Measurements from ENCODE around the gene RAB27A. TPM values are rescaled to one million over a fixed set of nuclear protein-coding genes. Genes with fewer than 3 reads are reported as not detected.

Gene RAB27A
- total and polyA plus RNA-seq, 10 of the 15 experiments (the other 5 are each of a cell fraction or from before 2014, with no cell fraction given), result 13.3 to 139 (median 35.2) TPM

GRCh38 chr15:55240125-55240760 is 49.4 kb downstream of the RAB27A start (continued):
- TF ChIP-seq MLLT1 (IDR thresholded peaks at IDR 0.05) (no peak), NR2C1 (IDR thresholded peaks at IDR 0.05) (no peak), EED (IDR thresholded peaks at IDR 0.05; ENCODE audit: low read depth) (no peak), RFX5 (IDR thresholded peaks at IDR 0.05; ENCODE audit: low read depth, low read length) (no peak), ZBED1 (IDR thresholded peaks at IDR 0.05; ENCODE audit: borderline replicate concordance) (no peak), KAT2A (conservative IDR thresholded peaks at IDR 0.05; ENCODE audit: control insufficient read depth, low read depth, low read length) (no peak), ZNF274 (IDR thresholded peaks at IDR 0.05; ENCODE audit: insufficient read depth, insufficient read length) (no peak), WRNIP1 (IDR thresholded peaks at IDR 0.05; ENCODE audit: borderline replicate concordance, low read depth, low read length) (no peak)

DNA sequence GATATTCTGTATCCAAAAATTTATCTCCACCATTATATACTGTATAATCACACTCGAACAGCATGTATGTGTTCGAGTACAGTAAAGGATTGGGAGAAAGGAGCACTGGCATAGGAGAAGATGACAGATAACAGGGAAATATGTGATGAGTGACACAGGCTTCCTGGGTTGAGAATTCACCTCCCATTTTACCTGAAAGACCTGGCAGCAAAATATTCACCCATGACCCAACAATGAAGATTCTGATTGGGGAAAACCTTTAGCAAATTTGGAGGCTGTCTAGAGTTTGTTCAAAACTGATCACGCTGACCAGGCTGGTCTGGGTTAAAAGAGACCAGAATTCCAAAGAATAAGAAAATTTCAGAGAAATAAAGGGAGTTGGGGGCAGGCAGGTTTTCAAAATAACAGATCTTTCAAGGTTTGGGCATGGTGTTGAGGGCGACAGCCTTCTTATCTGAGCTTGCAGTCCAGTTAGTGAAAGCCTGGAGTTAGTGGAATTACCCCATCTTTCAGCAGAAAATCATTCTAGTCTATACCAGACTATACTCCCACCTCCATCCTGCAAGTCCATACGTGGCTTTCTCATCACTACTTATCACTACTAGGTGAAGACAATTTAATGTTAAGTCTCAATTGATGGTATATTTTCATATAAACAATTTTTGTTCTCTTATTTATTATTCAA is 50.0 kb downstream of the RAB27A start:
- Histone ChIP-seq H3K4me2 (ENCODE audit: control insufficient read depth, insufficient read depth) (no peak overlapping the region), H3K79me2 (ENCODE audit: control insufficient read depth, insufficient read depth, low read length) (no peaks in the 10 kb centered on the region), H3K27me3 (replicated peaks in 1 of 2; ENCODE audit: control insufficient read depth in 2 of 2, insufficient read depth in 2 of 2, low read length in 1 of 2) (no peaks in the 10 kb centered on the region), H2AFZ (ENCODE audit: control insufficient read depth, low read depth, low read length) (no peak overlapping the region), H3K4me1 (ENCODE audit: control insufficient read depth, insufficient read depth, low read length) (no peaks in the 10 kb centered on the region), H3K9me3 (replicated peaks; ENCODE audit: control insufficient read depth, insufficient read depth, low read length) (no peaks in the 10 kb centered on the region), H3K27ac (ENCODE audit: control insufficient read depth, insufficient read depth) (no peak overlapping the region), H3K36me3 (ENCODE audit: control insufficient read depth in 2 of 2, insufficient read depth in 2 of 2, low read length in 1 of 2) (peaks cover 0 to 1% of the 10 kb centered on the region in 2 experiments; a peak in 2 of 4 replicates), H3K9ac (ENCODE audit: control insufficient read depth, insufficient read depth, low read length) (no peak overlapping the region), H4K20me1 (ENCODE audit: control insufficient read depth, insufficient read depth) (no peaks in the 10 kb centered on the region), H3K4me3 (no peak overlapping the region)
- DNase-seq (ENCODE audit: low read depth, low spot score) (no peak), FAIRE-seq (no peak), ATAC-seq (no peak)
- CTCF ChIA-PET, result no interaction called here
- 92% methylated on average over 5 of the region's 5 CpGs for WGBS (ENCODE audit: insufficient coverage, insufficient replicate concordance, low lambda C conversion rate, missing lambda C conversion rate)
- BruUV-seq (replicated peaks), result no TSS peak
- SMC1A ChIA-PET (ENCODE audit: uncharacterized antibody, unreplicated experiment), result interaction anchor here (1.9 kb wide), 1 partner anchor 11 kb away, joined by 9 read pairs; no protein-coding TSS in a partner anchor
- POLR2A ChIA-PET, result no interaction called here
- intact Hi-C loops (cut with micrococcal nuclease; ENCODE audit: unreplicated experiment) (no loop called here), in situ Hi-C loops (cut with MboI) (no loop called here)
- RAD21 ChIA-PET (ENCODE audit: unreplicated experiment), result no interaction called here
- TF ChIP-seq SP1 (IDR thresholded peaks at IDR 0.05; ENCODE audit: low read depth, low read length) (no peak), HDGF (IDR thresholded peaks at IDR 0.05) (no peak), ASH2L (IDR thresholded peaks at IDR 0.05; ENCODE audit: borderline replicate concordance, low read depth) (no peak), CREM (IDR thresholded peaks at IDR 0.05; ENCODE audit: low read depth) (no peak), POLR2AphosphoS5 (IDR thresholded peaks at IDR 0.05; ENCODE audit: low read length) (no peak), SRF (IDR thresholded peaks at IDR 0.05; ENCODE audit: low read depth in 2 of 2, low read length in 2 of 2) (no peak), RELB (IDR thresholded peaks at IDR 0.05; ENCODE audit: low read depth) (no peak), ETV6 (conservative IDR thresholded peaks at IDR 0.05 in 1 of 2, IDR thresholded peaks at IDR 0.05 in 1 of 2; ENCODE audit: borderline replicate concordance in 1 of 2, low read depth in 1 of 2) (no peak), JUNB (IDR thresholded peaks at IDR 0.05) (no peak)
- TF ChIP-seq, protein P1, sequence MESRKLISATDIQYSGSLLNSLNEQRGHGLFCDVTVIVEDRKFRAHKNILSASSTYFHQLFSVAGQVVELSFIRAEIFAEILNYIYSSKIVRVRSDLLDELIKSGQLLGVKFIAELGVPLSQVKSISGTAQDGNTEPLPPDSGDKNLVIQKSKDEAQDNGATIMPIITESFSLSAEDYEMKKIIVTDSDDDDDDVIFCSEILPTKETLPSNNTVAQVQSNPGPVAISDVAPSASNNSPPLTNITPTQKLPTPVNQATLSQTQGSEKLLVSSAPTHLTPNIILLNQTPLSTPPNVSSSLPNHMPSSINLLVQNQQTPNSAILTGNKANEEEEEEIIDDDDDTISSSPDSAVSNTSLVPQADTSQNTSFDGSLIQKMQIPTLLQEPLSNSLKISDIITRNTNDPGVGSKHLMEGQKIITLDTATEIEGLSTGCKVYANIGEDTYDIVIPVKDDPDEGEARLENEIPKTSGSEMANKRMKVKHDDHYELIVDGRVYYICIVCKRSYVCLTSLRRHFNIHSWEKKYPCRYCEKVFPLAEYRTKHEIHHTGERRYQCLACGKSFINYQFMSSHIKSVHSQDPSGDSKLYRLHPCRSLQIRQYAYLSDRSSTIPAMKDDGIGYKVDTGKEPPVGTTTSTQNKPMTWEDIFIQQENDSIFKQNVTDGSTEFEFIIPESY (IDR thresholded peaks at IDR 0.05), result no peak
